Testis (tissue), 3 donors: ENCODE results near the gene PGD. TPM values are rescaled to one million over a fixed set of nuclear protein-coding genes. Genes with fewer than 3 reads are reported as not detected.

Experiments
- DNase-seq: peaks from one replicate; pipeline ENCODE4 v3.0.0-alpha.2; 2019
- H3K27ac ChIP-seq, 2 donors: fragments of 200-600 bp; sonication (generic); one replicate each; pipeline ENCODE4 v1.5.1; 2019
- H3K27me3 ChIP-seq: fragments of 200-600 bp; sonication (generic); one replicate; pipeline ENCODE4 v1.5.1; 2019
- H3K36me3 ChIP-seq: fragments of 200-600 bp; sonication (generic); one replicate; pipeline ENCODE4 v1.5.1; 2017; ENCODE audit warnings: low read depth; ENCODE audit errors: missing control alignments
- H3K4me1 ChIP-seq: fragments of 200-600 bp; sonication (generic); one replicate; pipeline ENCODE4 v1.5.1; 2019
- H3K4me3 ChIP-seq, 2 donors: fragments of 200-600 bp; sonication (generic); one replicate each; pipeline ENCODE4 v1.5.1; 2017 to 2019
- H3K9me3 ChIP-seq: fragments of 200-600 bp; sonication (generic); one replicate; pipeline ENCODE4 v1.5.1; 2017
- POLR2A ChIP-seq: fragments of 450-650 bp; IDR thresholded peaks from one replicate; pipeline ENCODE4 v1.6.1; 2017; ENCODE audit warnings: antibody characterized with exemption, mild to moderate bottlenecking, moderate library complexity
- WGBS, 2 donors: methylation state at CpG; one replicate each; pipeline ENCODE4 v1.1.5; 2018; 5-methylcytosine and 5-hydroxymethylcytosine counted together
- intact Hi-C: fragments of 100-400 bp; cut with DNase I; formaldehyde crosslinking; loops from one replicate; pipeline ENCODE4 v1.15.1; 2023; ENCODE audit warnings: low total_unique reads
- polyA plus RNA-seq: library from polyadenylated mRNA; stranded (reverse); fragments of 350-450 nt; fragmentation: Illumina TruSeq; extraction: RNeasy Lipid Tissue Mini Kit (QIAGEN cat#74804); gene quantifications from one replicate; pipeline ENCODE4 v1.2.3, GENCODE V29; 2014; ENCODE audit warnings: low read depth, low replicate concordance; ENCODE audit not compliant: insufficient read depth
- total RNA-seq, 2 donors: library from RNA; depleted of rRNA; stranded (reverse); fragments of >200 nt; gene quantifications; one replicate each; pipeline ENCODE4 v1.2.3, GENCODE V29; 2016
- TF ChIP-seq, protein P1 (sequence below), 3 experiments: fragments of 450-650 bp in 2 of 3; fragments of 200-600 bp in 1 of 3; sonication (generic) in 1 of 3; IDR thresholded peaks; one replicate each; pipeline ENCODE4 v1.5.1; 2016 to 2019; ENCODE audit warnings: antibody characterized with exemption in 3 of 3, mild to moderate bottlenecking in 2 of 3, moderate library complexity in 1 of 3

PGD gene
- total and polyA plus RNA-seq, 3 donors from 2014 or later = 208 to 241 (median 209) TPM

DNA sequence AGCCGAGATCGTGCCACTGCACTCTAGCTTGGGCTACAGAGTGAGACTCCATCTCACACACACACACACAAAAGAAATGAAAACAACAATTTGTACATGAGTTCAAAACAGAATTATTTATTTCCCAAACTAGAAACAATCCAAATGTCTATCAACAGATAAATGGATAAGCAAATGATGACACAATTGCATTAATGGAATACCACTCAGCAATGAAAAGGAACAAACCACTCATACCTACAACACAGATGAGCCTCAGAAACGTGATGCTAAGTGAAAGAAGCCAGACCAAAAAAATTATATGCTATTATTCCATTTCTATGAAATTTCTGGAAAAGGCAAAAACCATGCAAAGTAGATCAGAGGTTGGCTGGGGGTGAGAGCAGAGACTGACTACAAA, 2.0 kb upstream of the PGD start:
- H3K9me3 ChIP-seq = no peaks in the 10 kb centered on the region
- H3K4me1 ChIP-seq = peaks cover 23% of the 10 kb centered on the region
- TF ChIP-seq POLR2A = no peak
- TF ChIP-seq, protein P1, sequence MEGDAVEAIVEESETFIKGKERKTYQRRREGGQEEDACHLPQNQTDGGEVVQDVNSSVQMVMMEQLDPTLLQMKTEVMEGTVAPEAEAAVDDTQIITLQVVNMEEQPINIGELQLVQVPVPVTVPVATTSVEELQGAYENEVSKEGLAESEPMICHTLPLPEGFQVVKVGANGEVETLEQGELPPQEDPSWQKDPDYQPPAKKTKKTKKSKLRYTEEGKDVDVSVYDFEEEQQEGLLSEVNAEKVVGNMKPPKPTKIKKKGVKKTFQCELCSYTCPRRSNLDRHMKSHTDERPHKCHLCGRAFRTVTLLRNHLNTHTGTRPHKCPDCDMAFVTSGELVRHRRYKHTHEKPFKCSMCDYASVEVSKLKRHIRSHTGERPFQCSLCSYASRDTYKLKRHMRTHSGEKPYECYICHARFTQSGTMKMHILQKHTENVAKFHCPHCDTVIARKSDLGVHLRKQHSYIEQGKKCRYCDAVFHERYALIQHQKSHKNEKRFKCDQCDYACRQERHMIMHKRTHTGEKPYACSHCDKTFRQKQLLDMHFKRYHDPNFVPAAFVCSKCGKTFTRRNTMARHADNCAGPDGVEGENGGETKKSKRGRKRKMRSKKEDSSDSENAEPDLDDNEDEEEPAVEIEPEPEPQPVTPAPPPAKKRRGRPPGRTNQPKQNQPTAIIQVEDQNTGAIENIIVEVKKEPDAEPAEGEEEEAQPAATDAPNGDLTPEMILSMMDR (IDR thresholded peaks at IDR 0.05) = no peak
- no peaks in the 10 kb centered on the region for H3K27me3 ChIP-seq
- H3K4me3 ChIP-seq = no peak overlapping the region
- intact Hi-C loops = no loop called here
- H3K36me3 ChIP-seq = no peaks in the 10 kb centered on the region
- no peak for DNase-seq
- no peak overlapping the region for H3K27ac ChIP-seq
- WGBS, 2 donors = 86 to 88% methylated on average over 3 of the region's 3 CpGs

DNA sequence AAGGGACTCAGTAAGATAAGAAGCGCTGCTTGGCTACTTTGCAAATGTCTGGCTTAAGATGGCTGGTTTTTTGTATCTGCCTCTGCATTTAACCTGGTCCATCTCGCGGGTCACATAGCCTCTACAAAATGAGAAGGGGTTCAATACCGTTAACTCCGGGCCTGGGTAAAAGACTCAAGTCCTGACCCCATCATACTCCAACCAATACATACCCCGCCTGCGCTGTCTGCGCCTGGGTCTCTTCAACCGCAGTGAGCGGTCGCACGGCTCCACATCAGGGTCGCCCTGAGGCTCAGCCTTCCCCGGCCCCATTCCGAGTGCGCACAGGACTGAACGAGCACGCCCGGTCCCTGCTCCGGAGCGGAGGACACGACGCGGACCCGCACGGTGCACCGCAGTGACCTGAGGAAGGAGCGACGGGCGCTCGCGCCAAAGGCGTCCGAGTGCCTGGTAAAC, 558 bp upstream of the PGD start:
- intact Hi-C loops = no loop called here
- no peaks in the 10 kb centered on the region for H3K27me3 ChIP-seq
- H3K27ac ChIP-seq = peak overlapping the region in 1 of 2 donors; percentile 80
- no peaks in the 10 kb centered on the region for H3K9me3 ChIP-seq
- DNase-seq = no peak
- H3K4me3 ChIP-seq = peak overlapping the region; percentile 64 to 89
- no peak for TF ChIP-seq POLR2A
- TF ChIP-seq, protein P1 (IDR thresholded peaks at IDR 0.05) = no peak
- peaks cover 23% of the 10 kb centered on the region for H3K4me1 ChIP-seq
- no peaks in the 10 kb centered on the region for H3K36me3 ChIP-seq
- WGBS, 2 donors = 1 to 2% methylated on average over 19 to 34 of the region's 34 CpGs

DNA sequence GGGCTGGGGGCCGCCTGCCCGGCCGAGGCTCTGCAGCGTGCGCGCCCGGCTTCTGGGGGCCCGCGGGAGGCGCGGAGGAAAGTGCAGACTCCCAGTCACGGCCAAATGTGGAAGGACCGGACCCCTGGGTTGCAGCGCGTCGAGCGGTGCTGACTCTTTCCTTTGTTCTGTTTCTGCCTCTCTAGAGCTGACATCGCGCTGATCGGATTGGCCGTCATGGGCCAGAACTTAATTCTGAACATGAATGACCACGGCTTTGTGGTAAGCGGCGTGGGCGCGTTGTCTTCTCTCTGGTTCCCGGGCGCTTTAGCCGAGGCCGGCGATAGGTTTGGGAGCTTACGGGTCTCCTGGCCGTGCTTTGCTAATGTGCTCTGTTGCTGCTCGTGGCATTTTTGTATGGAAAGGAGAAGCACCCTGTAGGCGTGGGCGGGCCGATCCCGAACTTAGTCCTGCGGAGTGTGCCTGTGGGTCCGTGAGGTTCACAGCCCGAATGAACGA, 629 bp downstream of the PGD start:
- Histone ChIP-seq H3K27ac (peak overlapping the region; percentile 33 to 80), H3K9me3 (no peaks in the 10 kb centered on the region), H3K36me3 (no peaks in the 10 kb centered on the region), H3K4me1 (peaks cover 23% of the 10 kb centered on the region), H3K4me3 (peak overlapping the region; percentile 64 to 89), H3K27me3 (no peaks in the 10 kb centered on the region)
- DNase-seq = peak; percentile 62
- TF ChIP-seq, protein P1 (IDR thresholded peaks at IDR 0.05) = no peak
- no peak for TF ChIP-seq POLR2A
- 0 to 1% methylated on average over 14 to 42 of the region's 42 CpGs for WGBS, 2 donors
- intact Hi-C loops = no loop called here

DNA sequence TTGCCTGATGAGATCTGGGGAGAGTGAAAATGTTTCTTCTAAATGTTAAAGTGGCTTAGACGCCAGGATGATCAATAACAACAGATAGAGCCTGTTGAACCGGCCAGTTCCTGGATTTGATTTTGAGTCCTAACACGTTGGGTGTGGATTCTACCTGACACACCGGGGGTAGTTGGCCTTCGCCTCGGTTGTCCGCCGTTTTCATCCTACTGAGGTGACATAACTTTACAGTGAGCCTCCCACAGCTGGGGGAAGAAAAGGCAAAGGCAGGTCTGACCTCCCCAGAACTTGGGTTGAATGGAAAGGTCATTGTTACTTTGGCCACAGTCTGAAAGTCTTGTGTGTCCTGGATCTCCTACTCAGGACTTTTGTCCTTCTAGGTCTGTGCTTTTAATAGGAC, 1.1 kb downstream of the PGD start:
- TF ChIP-seq, protein P1 (IDR thresholded peaks at IDR 0.05) = no peak
- TF ChIP-seq POLR2A = no peak
- 22 to 28% methylated on average over 8 of the region's 8 CpGs for WGBS, 2 donors
- intact Hi-C loops = no loop called here

DNA sequence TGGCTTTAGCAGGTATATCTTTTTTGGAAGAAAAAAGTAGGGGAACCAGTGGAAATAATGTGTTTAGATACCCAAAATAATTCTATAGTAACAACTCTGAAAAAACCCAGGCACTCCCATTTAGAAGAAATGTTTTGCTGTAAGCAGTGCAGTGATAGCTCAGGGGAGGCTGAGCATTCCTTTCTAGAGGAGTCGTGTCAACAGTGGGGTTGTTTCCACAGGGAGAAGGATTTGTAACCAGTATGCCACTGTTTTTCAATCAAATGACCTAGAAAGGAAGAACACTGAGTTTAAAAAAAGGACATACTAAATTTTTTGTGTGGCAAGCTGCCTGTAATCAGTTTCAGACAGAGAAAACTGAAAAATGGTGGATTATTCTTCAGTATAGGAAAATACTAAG, 2.4 kb downstream of the PGD start:
- H3K27me3 ChIP-seq = no peaks in the 10 kb centered on the region
- peaks cover 23% of the 10 kb centered on the region for H3K4me1 ChIP-seq
- H3K36me3 ChIP-seq = no peaks in the 10 kb centered on the region
- H3K27ac ChIP-seq = peak overlapping the region in 1 of 2 donors; percentile 1
- intact Hi-C loops = no loop called here
- no peak overlapping the region for H3K4me3 ChIP-seq
- H3K9me3 ChIP-seq = no peaks in the 10 kb centered on the region
- WGBS, 2 donors = 35 to 36% methylated on average over 1 of the region's 1 CpG
- DNase-seq = no peak
- TF ChIP-seq, protein P1 (IDR thresholded peaks at IDR 0.05) = no peak
- TF ChIP-seq POLR2A = no peak

More for the DNA sequence above, 1.1 kb downstream of the PGD start:
- peaks cover 23% of the 10 kb centered on the region for H3K4me1 ChIP-seq
- H3K36me3 ChIP-seq = no peaks in the 10 kb centered on the region
- no peaks in the 10 kb centered on the region for H3K9me3 ChIP-seq
- peak overlapping the region; percentile 33 to 80 for H3K27ac ChIP-seq
- no peaks in the 10 kb centered on the region for H3K27me3 ChIP-seq
- DNase-seq = no peak
- H3K4me3 ChIP-seq = peak overlapping the region; percentile 64 to 89
